Measurements from ENCODE around the gene EMP3.

DNA sequence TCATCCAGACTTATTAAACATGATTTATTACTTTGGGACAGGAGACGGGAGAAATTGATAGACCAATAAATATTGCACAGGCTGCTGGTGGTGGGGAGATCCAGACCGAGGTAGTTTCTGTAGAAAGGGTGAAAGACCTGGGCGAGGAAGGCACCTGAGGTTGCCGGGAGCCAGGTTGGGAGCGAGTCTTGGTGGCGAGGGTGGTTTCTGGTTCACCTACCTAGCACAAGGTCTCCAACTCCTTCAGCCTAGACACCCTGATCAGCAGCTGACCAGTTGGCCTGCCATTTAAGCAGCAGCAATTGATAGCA is 7.0 kb downstream of the EMP3 start:
- no peak for TF ChIP-seq EZH2phosphoT487 (IDR thresholded peaks at IDR 0.05; ENCODE audit: borderline replicate concordance)
- TF ChIP-seq, protein P1, sequence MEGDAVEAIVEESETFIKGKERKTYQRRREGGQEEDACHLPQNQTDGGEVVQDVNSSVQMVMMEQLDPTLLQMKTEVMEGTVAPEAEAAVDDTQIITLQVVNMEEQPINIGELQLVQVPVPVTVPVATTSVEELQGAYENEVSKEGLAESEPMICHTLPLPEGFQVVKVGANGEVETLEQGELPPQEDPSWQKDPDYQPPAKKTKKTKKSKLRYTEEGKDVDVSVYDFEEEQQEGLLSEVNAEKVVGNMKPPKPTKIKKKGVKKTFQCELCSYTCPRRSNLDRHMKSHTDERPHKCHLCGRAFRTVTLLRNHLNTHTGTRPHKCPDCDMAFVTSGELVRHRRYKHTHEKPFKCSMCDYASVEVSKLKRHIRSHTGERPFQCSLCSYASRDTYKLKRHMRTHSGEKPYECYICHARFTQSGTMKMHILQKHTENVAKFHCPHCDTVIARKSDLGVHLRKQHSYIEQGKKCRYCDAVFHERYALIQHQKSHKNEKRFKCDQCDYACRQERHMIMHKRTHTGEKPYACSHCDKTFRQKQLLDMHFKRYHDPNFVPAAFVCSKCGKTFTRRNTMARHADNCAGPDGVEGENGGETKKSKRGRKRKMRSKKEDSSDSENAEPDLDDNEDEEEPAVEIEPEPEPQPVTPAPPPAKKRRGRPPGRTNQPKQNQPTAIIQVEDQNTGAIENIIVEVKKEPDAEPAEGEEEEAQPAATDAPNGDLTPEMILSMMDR (conservative IDR thresholded peaks at IDR 0.05; ENCODE audit: low read length), result no peak
